DOHH2 (cell line): ENCODE measurements around the gene EIF2S3B.
"Not testable (repeated sequence)": the region's sequence is repeated elsewhere in the genome, so short reads cannot be mapped to it uniquely, and the experiment has no call there.

ENCODE experiments used
- CTCF ChIP-seq: fragments of 200-600 bp; sonication (generic); IDR thresholded peaks from one replicate; pipeline ENCODE4 v1.5.1; 2014; ENCODE audit warnings: antibody characterized with exemption, mild to moderate bottlenecking, low read depth, low read length; ENCODE audit not compliant: poor library complexity, severe bottlenecking
- EZH2phosphoT487 ChIP-seq: fragments of 200-600 bp; sonication (generic); IDR thresholded peaks from 2 replicates; pipeline ENCODE4 v1.6.1; 2017; ENCODE audit warnings: borderline replicate concordance, mild to moderate bottlenecking, antibody characterized with exemption, low read length, moderate library complexity, mixed read lengths

DNA sequence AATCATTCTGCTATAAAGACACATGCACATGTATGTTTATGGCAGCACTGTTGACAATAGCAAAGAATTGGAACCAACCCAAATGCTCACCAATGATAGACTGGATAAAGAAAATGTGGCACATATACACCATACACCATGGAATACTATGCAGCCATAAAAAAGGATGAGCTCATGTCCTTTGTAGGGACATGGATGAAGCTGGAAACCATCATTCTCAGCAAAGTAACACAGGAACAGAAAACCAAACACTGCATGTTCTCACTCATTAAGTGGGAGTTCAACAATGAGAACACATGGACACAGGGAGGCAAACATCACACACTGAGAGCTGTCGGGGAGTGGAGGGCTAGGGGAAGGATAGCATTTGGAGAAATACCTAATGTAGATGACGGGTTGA is 18.4 kb upstream of the EIF2S3B start:
- TF ChIP-seq CTCF, EZH2phosphoT487: not testable (repeated sequence)
